ENCODE results near the gene ZNF618.

The ZNF618 gene

DNA sequence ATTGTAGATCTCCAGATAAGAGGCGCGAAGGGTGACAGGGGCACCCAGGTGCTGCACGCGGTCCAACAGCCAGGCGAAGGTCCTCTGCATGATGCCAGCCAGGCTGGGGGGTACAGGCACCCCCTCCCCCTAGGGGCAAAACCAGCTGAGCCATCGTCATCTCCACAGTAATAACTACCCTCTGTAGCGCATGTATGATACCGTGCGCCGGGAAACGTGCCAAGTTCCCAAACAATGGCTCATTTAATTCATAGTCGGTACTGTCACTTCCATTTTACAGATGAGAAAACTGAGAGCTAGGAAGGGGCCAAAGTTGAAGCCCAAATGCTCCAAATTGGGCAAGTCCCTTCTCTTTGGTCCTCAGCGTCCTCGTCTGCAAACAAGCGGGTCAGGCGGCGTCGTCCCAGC lies 221.5 kb downstream of the ZNF618 start:
- no peak for DNase-seq (ENCODE audit: low read depth, low spot score)

DNA sequence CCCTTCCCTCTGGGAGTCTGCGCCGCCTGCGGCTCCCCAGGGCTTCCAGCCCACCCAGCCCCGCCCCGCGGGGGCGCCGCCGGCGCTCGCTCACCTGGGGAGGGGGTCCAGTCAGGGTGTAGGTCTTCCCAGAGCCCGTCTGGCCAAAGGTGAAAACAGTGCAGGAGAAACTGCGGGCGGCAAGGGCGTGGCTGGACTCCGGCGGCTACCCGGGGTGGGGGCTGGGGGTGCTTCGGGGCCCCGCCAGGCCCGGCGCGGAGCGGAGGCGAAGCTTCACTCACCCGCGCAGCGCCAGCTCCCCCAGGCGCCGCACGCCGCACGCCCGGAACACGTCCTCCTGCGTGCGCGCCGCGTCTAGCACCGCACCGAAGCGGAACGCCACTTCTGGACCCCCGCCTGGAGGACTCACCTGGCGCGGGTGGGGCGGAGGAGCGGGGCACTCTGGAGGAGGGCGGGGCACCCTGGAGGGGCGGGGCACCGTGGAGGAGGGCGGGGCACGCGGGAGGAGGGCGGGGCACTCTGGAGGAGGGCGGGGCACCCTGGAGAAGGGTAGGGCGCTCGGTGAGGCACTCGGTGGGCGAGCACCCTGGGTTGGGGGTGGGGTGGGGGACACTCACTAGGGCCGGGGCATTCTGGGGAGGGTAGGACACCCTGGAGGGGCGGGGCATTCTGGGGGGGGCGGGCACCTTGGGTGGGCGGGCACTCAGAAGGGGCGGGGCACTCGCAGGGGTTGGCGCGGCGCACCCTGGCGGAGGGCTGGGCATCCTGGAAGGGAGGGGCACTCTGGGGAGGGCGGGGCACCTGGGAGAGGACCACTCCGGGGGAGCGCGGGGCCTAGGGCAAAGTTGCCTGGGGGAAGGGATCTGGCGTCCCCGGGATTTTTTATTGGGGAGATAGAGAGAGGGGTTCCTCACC lies 222.2 kb downstream of the ZNF618 start:
- DNase-seq (ENCODE audit: low read depth, low spot score) = no peak

DNA sequence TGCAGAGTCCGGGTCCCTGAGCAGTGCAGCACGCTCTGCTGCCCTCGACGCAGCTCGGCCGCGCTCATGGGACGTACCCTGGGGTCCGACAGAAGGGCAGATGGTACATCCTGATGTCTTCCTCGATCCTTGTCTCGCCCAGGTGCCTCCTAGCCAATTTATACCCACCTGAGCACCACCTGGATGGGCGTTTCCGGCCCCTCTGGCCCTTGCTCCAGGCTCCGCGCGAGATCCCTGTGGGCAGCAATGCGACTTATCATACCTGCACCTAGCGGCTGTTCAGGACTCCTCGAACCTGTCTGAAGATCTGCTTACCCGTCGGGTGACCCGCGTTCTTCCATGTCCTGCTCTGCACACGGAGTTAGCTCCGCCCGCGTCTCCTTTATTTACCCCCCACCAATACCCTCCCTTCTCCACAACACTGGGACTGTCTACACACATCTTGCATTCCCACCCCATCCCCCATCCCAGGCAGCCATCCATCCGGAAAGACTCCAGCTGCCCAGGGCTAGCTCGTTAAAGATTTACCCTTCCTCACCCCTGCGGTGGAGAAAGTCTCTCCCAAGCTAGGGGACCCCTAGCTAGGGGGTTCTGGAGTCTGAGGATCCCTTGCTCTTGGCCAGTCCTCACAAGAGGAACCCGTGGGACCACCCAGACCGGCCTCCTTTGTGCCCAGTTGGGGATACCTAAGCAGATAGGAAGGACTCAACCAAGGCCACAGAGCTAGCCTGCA lies 223.0 kb downstream of the ZNF618 start, which contains the start of gene KIF12:
TSS of gene KIF12 (minus strand) at position 357 of the 733 bp plus-strand sequence. CDS start at position 341, 16 bp downstream.
- no peak for DNase-seq (ENCODE audit: low read depth, low spot score)

- DNase-seq (ENCODE audit: low read depth, low spot score) = no peak
These were observed 223.7 kb downstream of the ZNF618 start for GRCh38 chr9:114099669-114100270.

GRCh38 chr9:114100536-114100935 lies 224.4 kb downstream of the ZNF618 start:
- no peak for DNase-seq (ENCODE audit: low read depth, low spot score)

- no peak for DNase-seq (ENCODE audit: low read depth, low spot score)
These were observed 226.4 kb downstream of the ZNF618 start for GRCh38 chr9:114102484-114102883.

DNA sequence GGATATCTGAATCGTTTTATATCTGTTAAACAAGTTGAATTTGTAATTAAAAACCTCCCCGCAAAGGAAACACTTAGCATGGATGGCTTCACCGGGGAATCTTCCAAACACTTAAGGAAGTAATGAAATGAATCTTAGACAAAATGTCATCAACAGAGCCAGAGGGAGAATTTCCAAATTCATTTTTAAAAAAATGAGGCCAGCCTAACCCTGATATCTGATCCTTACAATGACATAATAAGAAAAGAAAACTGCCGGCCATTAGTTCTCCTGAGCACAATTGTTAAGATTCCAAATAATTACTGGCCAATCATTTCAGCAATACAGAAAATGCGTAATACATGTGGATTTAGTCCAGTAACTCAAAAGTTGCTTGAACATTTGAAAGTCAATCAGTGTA lies 229.1 kb downstream of the ZNF618 start:
- no peak for DNase-seq (ENCODE audit: low read depth, low spot score)
